ENCODE data around the gene INTS1.

INTS1 gene

DNA sequence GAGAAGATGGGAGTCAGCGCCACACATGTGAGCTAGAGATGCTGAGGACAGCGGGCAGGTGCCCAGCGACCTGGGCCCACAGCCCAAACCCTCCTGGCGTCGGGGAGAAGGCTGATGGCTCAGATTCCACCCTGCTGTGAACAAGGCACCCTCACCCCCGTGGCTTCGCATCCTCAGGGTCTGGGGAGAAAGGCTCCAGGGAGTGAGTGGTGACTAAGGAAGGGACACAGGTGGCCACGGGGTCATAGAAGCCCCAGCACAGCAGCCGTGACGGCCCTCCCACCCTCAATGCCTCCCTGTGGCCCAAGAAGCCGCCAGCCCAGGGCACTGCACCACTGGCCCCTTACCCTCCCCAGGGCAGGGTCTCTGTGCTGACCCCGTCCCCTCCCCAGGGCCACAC lies 19.6 kb downstream of the INTS1 start:
- no peak for DNase-seq

DNA sequence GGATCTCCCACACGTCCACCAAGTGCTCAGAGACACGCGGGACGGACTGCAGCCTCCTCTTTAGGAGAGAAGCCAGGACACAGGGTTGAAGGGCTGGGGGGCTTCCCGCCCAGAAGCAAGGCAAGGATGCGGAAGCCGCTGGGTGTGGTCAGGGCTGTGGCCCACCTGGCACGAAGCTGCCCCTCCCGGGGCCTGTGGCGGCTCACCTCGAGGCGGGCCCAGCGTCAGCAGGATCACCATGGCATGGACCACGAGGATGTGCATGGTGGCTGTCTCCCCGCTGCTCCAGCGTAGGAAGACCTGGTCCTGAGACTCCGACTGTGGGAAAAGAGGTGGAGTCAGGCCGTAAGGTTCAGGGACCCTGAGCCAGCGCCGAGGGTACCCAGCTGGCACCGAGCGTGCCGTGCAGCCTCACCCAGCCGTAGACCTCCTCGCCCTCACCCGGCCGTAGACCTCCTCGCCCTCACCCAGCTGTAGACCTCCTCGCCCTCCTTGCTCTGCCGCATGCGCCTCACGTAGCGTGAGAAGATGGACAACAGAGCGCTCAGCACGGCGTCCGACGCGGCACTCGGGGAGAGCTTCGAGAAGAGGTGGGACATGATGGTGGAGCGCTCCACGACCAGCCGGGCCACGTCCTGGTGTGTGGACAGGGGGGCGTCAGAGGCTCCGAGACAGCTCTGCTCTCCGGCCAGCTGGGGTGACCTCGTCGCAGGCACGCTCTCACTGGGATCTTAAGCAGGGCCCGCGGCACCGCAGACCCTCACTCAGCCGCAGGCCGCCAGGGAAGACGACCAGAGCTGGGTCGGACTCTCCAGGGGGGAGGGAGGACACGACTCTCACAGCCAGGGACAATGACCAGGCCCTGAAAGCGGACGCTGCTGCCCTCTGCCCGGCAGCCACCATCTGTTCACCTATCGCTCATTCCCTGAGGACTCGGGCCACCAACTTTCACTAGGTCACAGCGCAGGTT lies 20.4 kb downstream of the INTS1 start:
- DNase-seq, result no peak

DNA sequence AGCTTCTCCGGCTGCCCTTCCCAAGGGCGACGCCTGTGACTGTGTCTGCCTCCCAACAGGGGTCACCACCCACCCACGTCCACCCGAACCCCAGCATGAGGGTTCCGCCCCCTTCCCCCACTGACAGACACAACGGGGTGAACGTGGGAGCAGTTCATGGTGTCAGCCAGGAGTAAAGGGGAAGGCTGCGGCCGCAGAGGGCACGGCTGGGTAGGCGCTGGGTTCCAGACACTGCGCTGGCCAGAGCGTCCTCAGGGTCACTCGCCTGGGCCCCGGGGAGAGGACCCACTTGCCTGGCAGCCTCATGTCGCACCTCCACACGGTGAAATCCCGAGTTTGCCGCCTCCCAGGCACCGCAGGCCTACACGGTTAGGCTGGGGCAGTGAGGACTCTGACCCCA lies 21.1 kb downstream of the INTS1 start:
- no peak for DNase-seq

- DNase-seq, result no peak
Observed at GRCh38 chr7:1481300-1481699, 22.9 kb downstream of the INTS1 start.

- DNase-seq, result no peak
Observed at GRCh38 chr7:1480670-1481069, 23.5 kb downstream of the INTS1 start.

DNA sequence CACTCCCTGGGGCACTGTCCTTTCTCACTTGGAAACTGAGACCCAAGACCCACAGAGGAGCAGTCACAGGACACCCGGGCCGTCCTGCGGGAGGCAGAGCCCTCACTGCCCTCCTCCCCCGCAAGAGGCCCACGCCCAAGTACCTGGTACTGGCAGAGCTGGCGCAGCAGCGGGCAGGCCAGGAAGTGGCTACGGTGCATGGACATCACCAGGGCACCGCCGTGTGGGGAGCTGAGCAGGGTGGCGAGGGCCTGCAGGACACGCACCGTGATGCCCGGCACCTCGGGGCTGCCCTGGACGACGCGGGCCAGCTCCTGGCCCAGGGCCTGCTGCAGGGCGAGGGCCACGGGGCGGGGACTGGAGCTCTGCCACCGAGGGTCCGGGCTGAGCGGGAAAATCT lies 24.9 kb downstream of the INTS1 start:
- DNase-seq, result no peak

DNA sequence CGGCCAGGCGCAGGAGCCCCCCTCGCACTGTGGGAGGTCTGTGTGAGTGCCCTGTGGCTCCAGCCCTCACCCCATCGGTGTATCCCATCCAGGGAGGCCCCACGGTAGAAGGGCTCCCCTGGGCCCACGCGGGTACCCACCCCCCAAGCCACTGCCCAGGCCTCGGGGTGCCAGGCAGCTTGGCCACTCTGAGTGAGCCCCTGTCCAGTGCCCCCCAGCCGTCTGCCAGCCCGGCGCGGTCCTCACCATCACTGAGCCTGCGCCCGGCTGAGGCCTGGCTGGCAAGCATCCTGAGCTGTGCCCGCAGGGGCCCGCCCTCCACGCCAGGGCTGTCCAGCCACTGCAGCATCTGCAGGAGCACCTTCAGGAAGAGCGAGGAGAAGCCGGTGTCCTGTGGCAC lies 25.7 kb downstream of the INTS1 start:
- DNase-seq, result no peak

- DNase-seq, result no peak
Observed at GRCh38 chr7:1476859-1477258, 27.3 kb downstream of the INTS1 start.

GRCh38 chr7:1475991-1476390 lies 28.2 kb downstream of the INTS1 start:
- no peak for DNase-seq

GRCh38 chr7:1475393-1475792 lies 28.8 kb downstream of the INTS1 start:
- no peak for DNase-seq

GRCh38 chr7:1474736-1475135 lies 29.5 kb downstream of the INTS1 start:
- no peak for DNase-seq

- DNase-seq, result peak; percentile 96
Observed at GRCh38 chr7:1473864-1474512, 30.2 kb downstream of the INTS1 start.

GRCh38 chr7:1470901-1471300 lies 33.3 kb downstream of the INTS1 start:
- DNase-seq, result no peak

DNA sequence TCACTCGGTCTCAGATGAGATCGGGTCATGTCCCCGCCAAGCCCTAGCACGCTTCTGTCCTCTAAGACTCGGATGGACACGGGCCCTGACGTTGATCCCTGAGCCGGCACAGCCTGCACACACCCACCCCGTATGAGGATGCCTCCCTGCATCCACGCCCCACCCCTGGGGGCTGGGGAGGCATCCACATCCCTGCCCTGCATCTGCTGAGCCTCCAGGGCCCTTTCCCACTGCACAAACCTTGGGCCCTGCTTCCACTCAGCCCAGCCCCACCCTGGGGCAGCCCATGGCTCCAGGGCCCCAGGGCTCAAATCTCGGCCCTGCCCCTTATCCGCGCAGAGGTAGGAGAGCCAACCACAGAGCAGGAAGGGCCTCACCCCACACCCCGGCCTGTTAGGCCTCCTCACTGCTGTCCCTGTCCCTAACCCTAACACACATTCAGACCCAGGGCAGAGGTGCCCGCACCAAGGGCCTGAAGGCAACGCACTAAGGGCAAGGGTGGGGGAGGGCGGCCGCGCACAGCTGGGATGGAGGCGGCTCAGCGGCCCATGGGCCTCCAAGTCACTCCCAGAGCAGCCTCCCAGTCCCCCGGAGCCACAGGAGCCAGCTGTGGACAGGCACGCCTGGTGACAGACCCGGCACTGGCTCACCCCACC lies 35.4 kb downstream of the INTS1 start:
- DNase-seq, result no peak

- no peak for DNase-seq
Observed at GRCh38 chr7:1468203-1468602, 36.0 kb downstream of the INTS1 start.

GRCh38 chr7:1466524-1467271 lies 37.5 kb downstream of the INTS1 start:
- peak; percentile 92 for DNase-seq

- no peak for DNase-seq
Observed at GRCh38 chr7:1464694-1465093, 39.5 kb downstream of the INTS1 start.

DNA sequence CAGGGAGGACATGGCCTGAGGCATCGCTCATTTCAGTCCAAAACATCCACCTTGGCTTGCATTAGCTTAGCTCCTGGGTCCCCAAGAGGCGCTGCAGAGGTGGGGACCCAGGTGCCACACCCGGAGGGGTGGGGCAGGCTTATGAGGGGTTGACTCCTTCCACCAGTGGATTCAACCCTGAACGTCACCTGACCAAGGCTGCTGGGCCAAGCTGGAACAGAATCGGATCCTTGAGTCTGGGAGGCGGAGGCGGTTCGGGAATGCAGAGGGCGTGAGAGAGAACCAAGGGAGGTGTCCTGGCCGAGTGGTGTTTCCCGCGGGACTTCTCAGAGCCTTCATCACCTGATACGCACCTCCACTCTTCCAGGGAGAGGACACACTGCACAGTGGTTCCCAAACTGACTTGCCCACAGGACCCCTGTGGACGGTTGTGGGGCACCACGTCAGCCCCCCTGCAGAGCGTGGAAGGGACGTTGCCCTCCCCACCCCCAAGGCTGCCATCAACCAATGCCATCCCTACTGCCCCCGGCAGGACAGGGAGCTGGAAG lies 40.4 kb downstream of the INTS1 start:
- no peak for DNase-seq

- no peak for DNase-seq
Observed at GRCh38 chr7:1461646-1462375, 42.4 kb downstream of the INTS1 start.

- DNase-seq, result no peak
Observed at GRCh38 chr7:1460821-1461645, 43.2 kb downstream of the INTS1 start.
